Body of pancreas (tissue), 4 donors: ENCODE data around the gene GADD45B. TPM values are rescaled to one million over a fixed set of nuclear protein-coding genes. Genes with fewer than 3 reads are reported as not detected.

Experiments
- ATAC-seq: fragments of 150-250 bp; one replicate; pipeline ENCODE4 v1.9.1; 2016
- DNase-seq, 4 donors: peaks; one replicate each; pipeline ENCODE4 v3.0.0-alpha.2; 2019
- H3K27ac ChIP-seq, 4 donors: fragments of 200-600 bp; sonication (generic); 1 replicate in 3 of 4; 2 replicates in 1 of 4; pipeline versions ENCODE4 v1.5.1 to v1.6.1; 2016 to 2019; ENCODE audit warnings: mild to moderate bottlenecking in 1 of 4, mixed read lengths in 1 of 4, moderate library complexity in 1 of 4
- H3K27me3 ChIP-seq, 2 donors: fragments of 200-600 bp; sonication (generic); one replicate each; pipeline ENCODE4 v1.6.0; 2016; ENCODE audit warnings: mild to moderate bottlenecking in 1 of 2
- H3K36me3 ChIP-seq, 2 donors: fragments of 200-600 bp; sonication (generic); replicated peaks in 1 of 2; 2 replicates each; pipeline ENCODE4 v1.5.1; 2016; ENCODE audit warnings: low read depth in 2 of 2; ENCODE audit not compliant: insufficient read depth in 1 of 2
- H3K4me1 ChIP-seq: fragments of 200-600 bp; sonication (generic); one replicate; pipeline ENCODE4 v1.6.0; 2016
- H3K4me3 ChIP-seq, 2 donors: fragments of 200-600 bp; sonication (generic); 1 replicate in 1 of 2; 2 replicates in 1 of 2; pipeline ENCODE4 v1.5.1; 2016 to 2019
- H3K9me3 ChIP-seq, 3 donors: fragments of 200-600 bp; sonication (generic); 1 replicate in 2 of 3; 2 replicates in 1 of 3; pipeline ENCODE4 v1.5.1; 2016
- CTCF ChIP-seq, 7 experiments: fragments of 450-650 bp in 4 of 7; fragments of 200-600 bp in 3 of 7; sonication (generic) in 3 of 7; IDR thresholded peaks; one replicate each; pipeline ENCODE4 v1.5.1; 2016 to 2019; ENCODE audit warnings: antibody characterized with exemption in 7 of 7
- POLR2A ChIP-seq, 3 donors: fragments of 450-650 bp; IDR thresholded peaks; one replicate each; pipeline ENCODE4 v1.6.1; 2016; ENCODE audit warnings: antibody characterized with exemption in 3 of 3, mild to moderate bottlenecking in 2 of 3
- WGBS, 2 donors: methylation state at CpG; one replicate each; pipeline ENCODE4 v1.1.5; 2017; 5-methylcytosine and 5-hydroxymethylcytosine counted together
- intact Hi-C: fragments of 100-400 bp; cut with DNase I; formaldehyde crosslinking; loops from one replicate; pipeline ENCODE4 v1.15.1; 2023
- total RNA-seq, 2 donors: library from RNA; depleted of rRNA; stranded (reverse); fragments of >200 nt; gene quantifications; one replicate each; pipeline ENCODE4 v1.1.0, GENCODE V29; 2016

The GADD45B gene, protein sequence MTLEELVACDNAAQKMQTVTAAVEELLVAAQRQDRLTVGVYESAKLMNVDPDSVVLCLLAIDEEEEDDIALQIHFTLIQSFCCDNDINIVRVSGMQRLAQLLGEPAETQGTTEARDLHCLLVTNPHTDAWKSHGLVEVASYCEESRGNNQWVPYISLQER
- 10 to 100 TPM; 68.0 to 84.7 TPM for total RNA-seq

DNA sequence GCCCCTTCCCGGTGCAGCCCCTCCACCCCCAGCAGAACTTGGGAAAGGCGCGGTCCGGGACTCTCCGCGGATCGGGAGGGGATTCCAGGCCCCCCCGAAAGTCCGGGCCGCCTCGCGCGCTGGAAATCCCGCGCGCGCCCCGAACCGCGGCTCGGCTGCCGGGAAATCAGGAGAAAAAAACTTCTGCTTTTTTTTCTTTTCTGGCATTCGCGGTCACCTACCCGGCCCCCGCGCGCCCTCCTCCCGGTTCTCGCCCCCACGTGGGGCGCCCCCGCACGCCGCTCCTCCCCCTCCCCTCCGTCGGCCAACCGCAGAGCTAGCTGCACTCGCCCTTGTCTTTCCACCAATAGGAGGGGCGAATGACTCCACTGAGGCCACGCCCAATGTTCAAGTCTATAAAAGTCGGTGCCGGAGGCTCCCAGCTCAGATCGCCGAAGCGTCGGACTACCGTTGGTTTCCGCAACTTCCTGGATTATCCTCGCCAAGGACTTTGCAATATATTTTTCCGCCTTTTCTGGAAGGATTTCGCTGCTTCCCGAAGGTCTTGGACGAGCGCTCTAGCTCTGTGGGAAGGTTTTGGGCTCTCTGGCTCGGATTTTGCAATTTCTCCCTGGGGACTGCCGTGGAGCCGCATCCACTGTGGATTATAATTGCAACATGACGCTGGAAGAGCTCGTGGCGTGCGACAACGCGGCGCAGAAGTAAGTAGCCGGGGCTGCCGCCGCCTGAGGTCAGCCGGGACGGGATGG, at the start of gene GADD45B:
Gene GADD45B (plus strand): TSS at position 426 of the 749 bp plus-strand sequence. CDS start 232 bp downstream, at position 658.
- DNase-seq (peak; percentile 98 to 99 (median 99)), ATAC-seq (peak; percentile 80)
- Histone ChIP-seq H3K36me3 (no peaks in the 10 kb centered on the region), H3K4me3 (peak within 1 kb of the TSS; percentile 91 to 94), H3K27me3 (no peaks in the 10 kb centered on the region), H3K9me3 (no peaks in the 10 kb centered on the region), H3K27ac (peak within 1 kb of the TSS; percentile 85 to 94 (median 91)), H3K4me1 (peaks cover 38% of the 10 kb centered on the region)
- WGBS, 2 donors = 1% methylated on average over 15 to 70 of the region's 70 CpGs
- intact Hi-C loops = no loop called here
- TF ChIP-seq CTCF (IDR thresholded peaks at IDR 0.05) (no peak), POLR2A (IDR thresholded peaks at IDR 0.05) (peak; percentile 100)

- TF ChIP-seq CTCF (IDR thresholded peaks at IDR 0.05) (no peak), POLR2A (IDR thresholded peaks at IDR 0.05) (no peak)
- H3K4me3 ChIP-seq = peak overlapping the region; percentile 50 to 63
- ATAC-seq (no peak), DNase-seq (peak; percentile 44 to 54 (median 50))
- no peaks in the 10 kb centered on the region for H3K27me3 ChIP-seq
- intact Hi-C loops = no loop called here
- peaks cover 62% of the 10 kb centered on the region for H3K4me1 ChIP-seq
- H3K36me3 ChIP-seq = no peaks in the 10 kb centered on the region
- H3K27ac ChIP-seq = peak overlapping the region; percentile 91 to 99 (median 98)
- 0 to 5% methylated on average over 3 to 57 of the region's 66 CpGs for WGBS, 2 donors
- no peaks in the 10 kb centered on the region for H3K9me3 ChIP-seq
Observed at GRCh38 chr19:2426611-2427428, 49.1 kb upstream of the GADD45B start.

DNA sequence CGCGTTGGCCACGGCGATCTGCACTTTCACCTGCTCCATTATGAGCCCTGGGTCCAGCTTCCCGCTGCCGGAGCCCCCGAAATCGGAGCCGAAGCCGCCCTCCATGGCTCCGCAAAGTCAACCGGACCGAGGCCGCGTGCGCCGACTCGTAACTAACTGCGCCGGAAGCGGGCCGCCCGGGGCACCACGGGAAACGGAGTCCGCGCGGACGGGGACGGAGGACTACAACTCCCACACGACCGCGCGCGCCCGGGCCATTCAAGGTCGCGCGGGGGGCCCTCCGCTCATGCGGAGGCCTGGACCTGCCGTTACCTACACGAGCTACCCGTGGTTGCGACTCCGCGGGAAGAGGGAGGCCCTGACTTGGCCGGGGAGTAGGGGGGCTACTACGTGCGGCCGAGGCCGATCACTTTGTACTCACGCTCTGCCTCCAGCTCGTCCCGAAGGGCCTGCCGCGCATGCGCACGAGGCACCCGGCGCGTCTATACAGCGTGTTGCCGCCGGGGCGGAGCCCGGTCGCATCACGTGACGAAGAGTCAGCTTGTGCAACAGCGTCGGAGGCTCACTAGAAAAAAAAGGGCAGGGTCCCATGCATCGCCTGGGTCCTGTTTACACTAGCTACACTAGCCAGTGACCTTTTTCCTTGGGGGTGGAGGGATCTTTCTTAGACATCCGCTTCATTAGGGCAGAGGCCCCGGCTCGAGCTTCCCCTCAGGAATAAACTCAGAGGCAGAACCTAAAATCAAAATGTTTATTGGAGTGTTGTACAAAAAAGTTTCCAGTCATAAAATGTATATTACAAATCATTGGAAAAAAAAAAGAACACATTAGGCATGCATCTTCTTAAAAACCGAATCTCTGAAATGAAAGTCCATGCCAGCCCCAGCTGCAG, 48.3 kb upstream of the GADD45B start, which contains the start of gene TIMM13:
Gene TIMM13 (minus strand): TSS at position 158 of the 892 bp plus-strand sequence. CDS start 53 bp downstream, at position 105.
- Histone ChIP-seq H3K9me3 (no peaks in the 10 kb centered on the region), H3K4me3 (peak within 1 kb of the TSS; percentile 50 to 63), H3K27me3 (no peaks in the 10 kb centered on the region), H3K27ac (peak within 1 kb of the TSS; percentile 91 to 99 (median 98)), H3K36me3 (no peaks in the 10 kb centered on the region), H3K4me1 (peaks cover 53% of the 10 kb centered on the region)
- TF ChIP-seq POLR2A (IDR thresholded peaks at IDR 0.05) (peak in 2 of 3 donors; percentile 75 to 82), CTCF (IDR thresholded peaks at IDR 0.05) (peak in 1 of 7 experiments; percentile 10)
- intact Hi-C loops = no loop called here
- ATAC-seq (peak; percentile 87), DNase-seq (peak; percentile 96 to 98 (median 98))
- WGBS, 2 donors = 0 to 1% methylated on average over 9 to 71 of the region's 77 CpGs

- no peaks in the 10 kb centered on the region for H3K27me3 ChIP-seq
- H3K4me1 ChIP-seq = peaks cover 48% of the 10 kb centered on the region
- peak overlapping the region in 3 of 4 donors; percentile 97 to 99 (median 99) for H3K27ac ChIP-seq
- WGBS, 2 donors = 26 to 33% methylated on average over 7 to 25 of the region's 25 CpGs
- no peaks in the 10 kb centered on the region for H3K36me3 ChIP-seq
- no peaks in the 10 kb centered on the region for H3K9me3 ChIP-seq
- peak; percentile 28 to 41 (median 36) for DNase-seq
- no peak for ATAC-seq
- H3K4me3 ChIP-seq = no peak overlapping the region
- TF ChIP-seq POLR2A (IDR thresholded peaks at IDR 0.05) (no peak), CTCF (IDR thresholded peaks at IDR 0.05) (no peak)
- intact Hi-C loops = no loop called here
Observed at GRCh38 chr19:2428321-2428690, 47.6 kb upstream of the GADD45B start.
